ENCODE results near the gene TMEM59L. TPM values are rescaled to one million over a fixed set of nuclear protein-coding genes. Genes with fewer than 3 reads are reported as not detected.

Gene TMEM59L
- total and polyA plus RNA-seq, 2 donors (not counting 1 experiment from before 2014, with no cell fraction given), result not detected

DNA sequence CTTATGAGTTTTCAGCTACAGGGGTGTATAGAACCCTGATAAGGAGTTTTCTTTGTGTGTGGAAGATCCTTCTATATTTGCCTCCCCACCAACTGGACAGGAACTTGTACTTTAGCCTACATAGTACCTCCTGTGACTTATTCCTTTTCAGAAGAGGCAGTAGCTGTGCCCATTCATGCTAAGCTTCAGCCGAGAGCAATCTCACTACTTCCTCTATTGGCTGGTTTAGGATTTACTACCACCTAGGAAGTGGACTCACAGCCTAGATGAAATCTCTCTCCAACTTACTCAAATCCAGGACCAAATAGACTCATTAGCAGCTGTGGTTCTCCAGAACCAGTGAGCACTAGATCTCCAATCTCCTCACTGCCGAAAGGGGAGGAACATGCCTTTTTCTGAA is 26.4 kb upstream of the TMEM59L start:
- H3K79me2 ChIP-seq (ENCODE audit: control insufficient read depth, insufficient read depth, low read length), result no peaks in the 10 kb centered on the region
- TF ChIP-seq, protein P1, sequence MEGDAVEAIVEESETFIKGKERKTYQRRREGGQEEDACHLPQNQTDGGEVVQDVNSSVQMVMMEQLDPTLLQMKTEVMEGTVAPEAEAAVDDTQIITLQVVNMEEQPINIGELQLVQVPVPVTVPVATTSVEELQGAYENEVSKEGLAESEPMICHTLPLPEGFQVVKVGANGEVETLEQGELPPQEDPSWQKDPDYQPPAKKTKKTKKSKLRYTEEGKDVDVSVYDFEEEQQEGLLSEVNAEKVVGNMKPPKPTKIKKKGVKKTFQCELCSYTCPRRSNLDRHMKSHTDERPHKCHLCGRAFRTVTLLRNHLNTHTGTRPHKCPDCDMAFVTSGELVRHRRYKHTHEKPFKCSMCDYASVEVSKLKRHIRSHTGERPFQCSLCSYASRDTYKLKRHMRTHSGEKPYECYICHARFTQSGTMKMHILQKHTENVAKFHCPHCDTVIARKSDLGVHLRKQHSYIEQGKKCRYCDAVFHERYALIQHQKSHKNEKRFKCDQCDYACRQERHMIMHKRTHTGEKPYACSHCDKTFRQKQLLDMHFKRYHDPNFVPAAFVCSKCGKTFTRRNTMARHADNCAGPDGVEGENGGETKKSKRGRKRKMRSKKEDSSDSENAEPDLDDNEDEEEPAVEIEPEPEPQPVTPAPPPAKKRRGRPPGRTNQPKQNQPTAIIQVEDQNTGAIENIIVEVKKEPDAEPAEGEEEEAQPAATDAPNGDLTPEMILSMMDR (IDR thresholded peaks at IDR 0.05), result peak; percentile 29
- no peak for TF ChIP-seq EZH2 (IDR thresholded peaks at IDR 0.05; ENCODE audit: borderline replicate concordance, insufficient read depth, low read depth, low read length, poor library complexity, severe bottlenecking)
- 0% methylated on average over 1 of the region's 2 CpGs for WGBS (ENCODE audit: insufficient coverage)
- H3K9me3 ChIP-seq (ENCODE audit: control extremely low read depth in 1 of 3, control insufficient read depth in 2 of 3, insufficient read depth in 1 of 3, low read length in 2 of 3), result no peaks in the 10 kb centered on the region
- H3K27me3 Mint-ChIP-seq, result no peaks in the 10 kb centered on the region
- DNase-seq (peak; percentile 51), ATAC-seq (ENCODE audit: low read depth) (no peak)
- H3K36me3 ChIP-seq (replicated peaks in 1 of 2; ENCODE audit: control extremely low read depth in 1 of 2, control insufficient read depth in 1 of 2, extremely low read depth in 1 of 2, insufficient read depth in 2 of 2, low read length in 1 of 2), result peaks cover 0 to 6% of the 10 kb centered on the region in 2 experiments
- H3K4me1 ChIP-seq (ENCODE audit: control insufficient read depth in 2 of 2, insufficient read depth in 2 of 2, low read length in 2 of 2), result peaks cover 18 to 39% of the 10 kb centered on the region in 2 donors
- H2AFZ ChIP-seq (ENCODE audit: insufficient read depth, low read depth, low read length, poor library complexity, severe bottlenecking), result no peak overlapping the region
- peaks cover 10% of the 10 kb centered on the region for H4K20me1 ChIP-seq (ENCODE audit: control insufficient read depth, insufficient read depth, low read length, poor library complexity, severe bottlenecking)
- ChIA-PET CTCF (interaction anchor here (0.6 to 2.3 kb wide), 6 partner anchors 8 to 66 kb away, joined by 3 to 6 read pairs (median 3); partner anchors contain the start of genes KXD1 and UBA52), POLR2A (interaction anchor here (3.0 kb wide), 1 partner anchor 15 kb away, joined by 9 read pairs; the partner anchor contains the start of gene UBA52)
- no peaks in the 10 kb centered on the region for H3K9me3 Mint-ChIP-seq (ENCODE audit: insufficient read depth)
- no peak overlapping the region for H3K4me2 ChIP-seq (replicated peaks; ENCODE audit: low read depth, low read length, poor library complexity, severe bottlenecking)
- no peaks in the 10 kb centered on the region for H3K27me3 ChIP-seq (replicated peaks in 1 of 4; ENCODE audit: control extremely low read depth in 1 of 4, control insufficient read depth in 3 of 4, insufficient read depth in 4 of 4, low read length in 3 of 4)
- peaks cover 28% of the 10 kb centered on the region for H3K4me1 Mint-ChIP-seq
- peak overlapping the region; percentile 34 for H3K4me3 Mint-ChIP-seq
- H3K9ac ChIP-seq (ENCODE audit: low read length), result no peak overlapping the region
- H3K4me3 ChIP-seq (ENCODE audit: control extremely low read depth in 1 of 5, extremely low read depth in 1 of 5, insufficient read depth in 1 of 5, low read depth in 2 of 5, low read length in 4 of 5), result no peak overlapping the region
- no peak overlapping the region for H3K27ac ChIP-seq (ENCODE audit: low read length in 2 of 2)
- peak overlapping the region; percentile 53 for H3K27ac Mint-ChIP-seq
- intact Hi-C loops (cut with micrococcal nuclease), result loop anchor here (5.0 kb wide), 1 partner anchor 44 kb away; the partner anchor contains the start of gene FKBP8

DNA sequence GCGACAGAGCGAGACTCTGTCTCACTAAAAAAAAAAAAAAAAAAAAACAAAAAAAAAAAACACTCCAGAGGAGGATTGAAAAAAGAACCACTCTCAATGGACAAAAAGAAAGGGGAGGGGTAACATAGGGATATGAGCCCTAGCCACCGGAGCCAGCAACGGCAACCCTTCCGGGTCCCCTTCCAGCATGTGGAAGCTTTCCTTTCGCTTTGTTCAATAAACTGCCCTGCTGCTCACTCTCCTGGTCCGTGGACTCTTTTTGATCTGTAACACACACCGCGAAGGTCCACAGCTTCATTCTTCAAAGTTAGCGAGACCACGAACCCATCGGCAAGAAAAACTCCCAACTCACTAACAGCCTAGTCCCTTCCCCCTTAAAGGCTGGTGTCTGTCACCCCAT is 25.1 kb upstream of the TMEM59L start:
- H3K4me3 ChIP-seq (ENCODE audit: control extremely low read depth in 1 of 5, extremely low read depth in 1 of 5, insufficient read depth in 1 of 5, low read depth in 2 of 5, low read length in 4 of 5), result no peak overlapping the region
- DNase-seq (no peak), ATAC-seq (ENCODE audit: low read depth) (no peak)
- POLR2A ChIA-PET, result interaction anchor here (0.7 to 3.0 kb wide), 2 partner anchors 16 to 84 kb away, joined by 9 read pairs; partner anchors contain the start of gene UBA52
- TF ChIP-seq, protein P1 (IDR thresholded peaks at IDR 0.05), result no peak
- no peak for TF ChIP-seq EZH2 (IDR thresholded peaks at IDR 0.05; ENCODE audit: borderline replicate concordance, insufficient read depth, low read depth, low read length, poor library complexity, severe bottlenecking)
- 89% methylated on average over 10 of the region's 12 CpGs for WGBS (ENCODE audit: insufficient coverage)
- H3K4me3 Mint-ChIP-seq, result peak overlapping the region; percentile 55
- H3K9me3 Mint-ChIP-seq (ENCODE audit: insufficient read depth), result no peaks in the 10 kb centered on the region
- peaks cover 0 to 6% of the 10 kb centered on the region in 2 experiments for H3K36me3 ChIP-seq (replicated peaks in 1 of 2; ENCODE audit: control extremely low read depth in 1 of 2, control insufficient read depth in 1 of 2, extremely low read depth in 1 of 2, insufficient read depth in 2 of 2, low read length in 1 of 2)
- H3K79me2 ChIP-seq (ENCODE audit: control insufficient read depth, insufficient read depth, low read length), result no peaks in the 10 kb centered on the region
- peak overlapping the region; percentile 71 to 73 for H3K27ac ChIP-seq (ENCODE audit: low read length in 2 of 2)
- peaks cover 18 to 39% of the 10 kb centered on the region in 2 donors for H3K4me1 ChIP-seq (ENCODE audit: control insufficient read depth in 2 of 2, insufficient read depth in 2 of 2, low read length in 2 of 2)
- intact Hi-C loops (cut with micrococcal nuclease), result loop anchor here (5.0 kb wide), 1 partner anchor 45 kb away; the partner anchor contains the start of gene FKBP8
- H3K4me2 ChIP-seq (replicated peaks; ENCODE audit: low read depth, low read length, poor library complexity, severe bottlenecking), result peak overlapping the region; percentile 96
- H3K4me1 Mint-ChIP-seq, result peaks cover 28% of the 10 kb centered on the region
- no peaks in the 10 kb centered on the region for H3K9me3 ChIP-seq (ENCODE audit: control extremely low read depth in 1 of 3, control insufficient read depth in 2 of 3, insufficient read depth in 1 of 3, low read length in 2 of 3)
- H2AFZ ChIP-seq (ENCODE audit: insufficient read depth, low read depth, low read length, poor library complexity, severe bottlenecking), result peak overlapping the region; percentile 89
- H3K27ac Mint-ChIP-seq, result no peak overlapping the region
- H4K20me1 ChIP-seq (ENCODE audit: control insufficient read depth, insufficient read depth, low read length, poor library complexity, severe bottlenecking), result peaks cover 10% of the 10 kb centered on the region
- CTCF ChIA-PET, result interaction anchor here (0.7 to 3.3 kb wide), 9 partner anchors 16 to 260 kb away, joined by 3 to 32 read pairs (median 3); partner anchors contain the start of gene UBA52
- H3K27me3 Mint-ChIP-seq, result no peaks in the 10 kb centered on the region
- no peaks in the 10 kb centered on the region for H3K27me3 ChIP-seq (replicated peaks in 1 of 4; ENCODE audit: control extremely low read depth in 1 of 4, control insufficient read depth in 3 of 4, insufficient read depth in 4 of 4, low read length in 3 of 4)
- H3K9ac ChIP-seq (ENCODE audit: low read length), result no peak overlapping the region
